ENCODE measurements around the gene ABCA5.
"Not testable (repeated sequence)": the region's sequence is repeated elsewhere in the genome, so short reads cannot be mapped to it uniquely, and the experiment has no call there.

Gene ABCA5

DNA sequence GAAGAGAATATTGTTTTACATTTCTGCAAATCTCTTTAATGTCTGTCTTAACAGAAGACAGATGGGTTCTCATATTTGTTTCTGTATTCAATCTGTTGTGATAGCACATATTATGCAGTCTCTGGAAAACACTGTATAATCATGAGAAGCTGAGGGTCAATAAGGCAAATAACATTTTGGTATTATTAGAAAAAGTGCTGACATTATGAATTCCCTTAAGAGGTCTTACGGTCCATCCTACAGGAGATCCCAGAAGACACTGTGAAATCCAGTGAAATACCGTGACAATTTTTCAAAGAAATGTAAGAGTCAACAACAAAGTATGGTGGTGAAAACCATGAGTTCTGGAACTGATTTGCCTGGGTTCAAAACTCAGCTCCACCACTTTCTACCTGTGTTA, 42.3 kb downstream of the ABCA5 start:
- Histone ChIP-seq H4K20me1 (ENCODE audit: insufficient read depth) (no peaks in the 10 kb centered on the region), H3K27me3 (ENCODE audit: insufficient read depth, low read depth) (no peaks in the 10 kb centered on the region), H2AFZ (ENCODE audit: low read depth) (no peak overlapping the region), H3K9ac (no peak overlapping the region), H3K79me2 (ENCODE audit: insufficient read depth, low read depth) (no peaks in the 10 kb centered on the region), H3K36me3 (ENCODE audit: insufficient read depth) (no peaks in the 10 kb centered on the region), H3K4me3 (IDR thresholded peaks at IDR 0.05; ENCODE audit: insufficient read depth, low read depth, low read length) (no peak overlapping the region), H3K4me1 (ENCODE audit: low read depth, poor library complexity, severe bottlenecking) (no peaks in the 10 kb centered on the region), H3K4me2 (no peak overlapping the region), H3K27ac (no peak overlapping the region)
- TF ChIP-seq CTCF (conservative IDR thresholded peaks at IDR 0.05; ENCODE audit: low read depth, low read length): no peak

DNA sequence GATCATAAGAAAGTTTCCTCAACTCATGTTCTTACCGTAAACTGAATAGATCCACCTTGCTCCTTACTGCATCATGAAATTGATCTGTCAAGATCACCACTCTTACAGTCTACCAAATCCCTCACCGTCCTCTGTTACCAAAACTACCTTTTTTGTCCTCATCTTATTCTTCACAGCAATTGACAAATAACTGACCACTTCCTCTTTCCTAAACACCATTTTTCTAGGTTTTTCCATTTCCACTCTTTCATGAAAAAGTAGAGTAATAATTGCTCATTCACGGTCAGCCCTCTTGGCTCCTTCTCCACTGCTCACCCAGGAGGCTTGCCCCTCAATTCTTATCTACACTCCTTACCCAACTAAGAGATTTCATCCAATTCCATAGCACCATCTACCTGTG, 44.9 kb downstream of the ABCA5 start:
- Histone ChIP-seq H3K79me2 (ENCODE audit: insufficient read depth, low read depth) (no peaks in the 10 kb centered on the region), H2AFZ (ENCODE audit: low read depth) (no peak overlapping the region), H3K9ac (no peak overlapping the region), H3K4me1 (ENCODE audit: low read depth, poor library complexity, severe bottlenecking) (no peaks in the 10 kb centered on the region), H3K27ac (no peak overlapping the region), H3K27me3 (ENCODE audit: insufficient read depth, low read depth) (no peaks in the 10 kb centered on the region), H3K4me2 (no peak overlapping the region), H3K4me3 (IDR thresholded peaks at IDR 0.05; ENCODE audit: insufficient read depth, low read depth, low read length) (no peak overlapping the region), H3K36me3 (ENCODE audit: insufficient read depth) (no peaks in the 10 kb centered on the region), H4K20me1 (ENCODE audit: insufficient read depth) (no peaks in the 10 kb centered on the region)
- TF ChIP-seq CTCF (conservative IDR thresholded peaks at IDR 0.05; ENCODE audit: low read depth, low read length): no peak

DNA sequence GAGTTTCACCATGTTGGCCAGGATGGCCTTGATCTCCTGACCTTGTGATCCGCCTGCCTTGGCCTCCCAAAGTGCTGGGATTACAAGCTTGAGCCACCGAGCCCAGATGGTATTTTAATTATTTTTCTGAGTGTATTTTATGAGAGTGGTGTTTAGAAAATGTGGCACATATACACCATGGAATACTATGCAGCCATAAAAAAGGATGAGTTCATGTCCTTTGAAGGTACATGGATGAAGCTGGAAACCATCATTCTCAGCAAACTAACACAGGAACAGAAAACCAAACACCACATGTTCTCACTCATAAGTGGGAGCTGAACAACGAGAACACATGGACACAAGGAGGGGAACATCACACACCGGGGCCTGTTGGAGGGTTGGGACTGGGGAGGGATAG, 50.7 kb downstream of the ABCA5 start:
- H3K27me3 ChIP-seq (ENCODE audit: insufficient read depth, low read depth); H3K4me1 ChIP-seq (ENCODE audit: low read depth, poor library complexity, severe bottlenecking); H3K27ac ChIP-seq; H3K9ac ChIP-seq; H4K20me1 ChIP-seq (ENCODE audit: insufficient read depth); H3K79me2 ChIP-seq (ENCODE audit: insufficient read depth, low read depth); H3K36me3 ChIP-seq (ENCODE audit: insufficient read depth); H3K4me2 ChIP-seq; H2AFZ ChIP-seq (ENCODE audit: low read depth); H3K4me3 ChIP-seq (IDR thresholded peaks at IDR 0.05; ENCODE audit: insufficient read depth, low read depth, low read length): not testable (repeated sequence)

DNA sequence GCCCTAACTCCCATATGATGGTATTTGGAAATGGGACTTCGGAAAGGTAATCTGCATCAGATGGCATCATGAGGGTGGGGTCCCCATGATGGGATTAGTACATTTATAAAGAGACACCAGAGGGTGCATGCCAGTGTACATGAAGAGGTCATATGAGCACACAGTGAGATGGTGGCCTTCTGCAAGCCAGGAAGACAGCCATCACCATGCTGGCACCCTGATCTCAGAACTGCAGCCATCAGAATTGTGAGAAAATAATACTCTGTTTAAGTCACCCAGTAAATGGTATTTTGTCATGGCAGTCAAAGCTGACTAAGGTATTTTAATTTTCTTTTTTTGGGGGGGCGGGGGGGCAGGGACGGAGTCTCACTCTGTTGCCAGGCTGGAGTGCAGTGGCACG, 51.2 kb downstream of the ABCA5 start:
- H3K36me3 ChIP-seq (ENCODE audit: insufficient read depth): no peaks in the 10 kb centered on the region
- no peak overlapping the region for H2AFZ ChIP-seq (ENCODE audit: low read depth)
- TF ChIP-seq CTCF (conservative IDR thresholded peaks at IDR 0.05; ENCODE audit: low read depth, low read length): no peak

DNA sequence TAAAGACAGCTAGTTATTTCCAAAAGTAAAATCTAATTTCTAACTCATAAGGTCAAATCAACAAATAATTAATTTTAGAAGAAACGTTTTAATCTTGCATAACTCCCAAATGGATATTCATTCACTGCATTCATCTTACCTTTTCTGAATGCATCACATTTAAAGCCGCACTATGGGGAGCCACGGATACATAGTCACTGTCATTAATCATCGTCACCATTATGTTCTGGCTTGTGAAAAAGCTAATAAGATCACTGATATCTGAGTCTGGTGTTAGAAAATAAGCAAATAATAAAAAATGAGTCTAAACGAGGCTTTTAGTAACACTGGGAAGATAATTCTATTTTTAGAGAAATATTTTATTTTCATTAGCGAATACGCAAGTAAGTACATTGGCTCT, 55.9 kb downstream of the ABCA5 start:
- Histone ChIP-seq H3K4me2 (no peak overlapping the region), H3K36me3 (ENCODE audit: insufficient read depth) (no peaks in the 10 kb centered on the region), H2AFZ (ENCODE audit: low read depth) (no peak overlapping the region), H3K4me1 (ENCODE audit: low read depth, poor library complexity, severe bottlenecking) (no peaks in the 10 kb centered on the region), H4K20me1 (ENCODE audit: insufficient read depth) (no peaks in the 10 kb centered on the region), H3K27ac (no peak overlapping the region), H3K27me3 (ENCODE audit: insufficient read depth, low read depth) (no peaks in the 10 kb centered on the region), H3K79me2 (ENCODE audit: insufficient read depth, low read depth) (no peaks in the 10 kb centered on the region), H3K4me3 (IDR thresholded peaks at IDR 0.05; ENCODE audit: insufficient read depth, low read depth, low read length) (no peak overlapping the region), H3K9ac (no peak overlapping the region)
- TF ChIP-seq CTCF (conservative IDR thresholded peaks at IDR 0.05; ENCODE audit: low read depth, low read length): no peak

More for the DNA sequence above, 51.2 kb downstream of the ABCA5 start:
- no peaks in the 10 kb centered on the region for H3K4me1 ChIP-seq (ENCODE audit: low read depth, poor library complexity, severe bottlenecking)
- no peak overlapping the region for H3K4me3 ChIP-seq (IDR thresholded peaks at IDR 0.05; ENCODE audit: insufficient read depth, low read depth, low read length)
- H3K4me2 ChIP-seq: no peak overlapping the region
- H3K27ac ChIP-seq: no peak overlapping the region
- H4K20me1 ChIP-seq (ENCODE audit: insufficient read depth): no peaks in the 10 kb centered on the region
- no peak overlapping the region for H3K9ac ChIP-seq
- no peaks in the 10 kb centered on the region for H3K27me3 ChIP-seq (ENCODE audit: insufficient read depth, low read depth)
- H3K79me2 ChIP-seq (ENCODE audit: insufficient read depth, low read depth): no peaks in the 10 kb centered on the region

Measured in KMS-11 (cell line).